DMS53 treated with DMSO at 0.1 percent for 48 hours (cell line): Measurements from ENCODE around the gene IPO5.
"Not testable (repeated sequence)": the region's sequence is repeated elsewhere in the genome, so short reads cannot be mapped to it uniquely, and the experiment has no call there.

Experiments
- DNase-seq: peaks from one replicate; lab custom pipeline; 2025; ENCODE audit not compliant: unreplicated experiment; lab: John Stamatoyannopoulos, UW

IPO5 gene

GRCh38 chr13:98007001-98007400 lies 53.5 kb downstream of the IPO5 start:
- no peak for DNase-seq

GRCh38 chr13:98013241-98013640 lies 59.8 kb downstream of the IPO5 start:
- DNase-seq = no peak

- no peak for DNase-seq
Measured at GRCh38 chr13:98014766-98015165, 61.3 kb downstream of the IPO5 start.

- DNase-seq = no peak
Measured at GRCh38 chr13:98018293-98018692, 64.8 kb downstream of the IPO5 start.

GRCh38 chr13:98019186-98019585 lies 65.7 kb downstream of the IPO5 start:
- DNase-seq = no peak

GRCh38 chr13:98020271-98020670 lies 66.8 kb downstream of the IPO5 start:
- DNase-seq = no peak

GRCh38 chr13:98022210-98022609 lies 68.7 kb downstream of the IPO5 start:
- DNase-seq = peak; percentile 3

GRCh38 chr13:98025480-98026025 lies 72.1 kb downstream of the IPO5 start:
- no peak for DNase-seq

GRCh38 chr13:98026457-98026857 lies 73.0 kb downstream of the IPO5 start:
- no peak for DNase-seq

GRCh38 chr13:98032168-98032567 lies 78.7 kb downstream of the IPO5 start:
- DNase-seq = no peak

GRCh38 chr13:98033277-98034247 lies 80.1 kb downstream of the IPO5 start:
- DNase-seq = peak; percentile 59

GRCh38 chr13:98035373-98035772 lies 81.9 kb downstream of the IPO5 start:
- DNase-seq = no peak

GRCh38 chr13:98036564-98037302 lies 83.3 kb downstream of the IPO5 start:
- not testable (repeated sequence) for DNase-seq

GRCh38 chr13:98039261-98039660 lies 85.8 kb downstream of the IPO5 start:
- DNase-seq = no peak

- DNase-seq = no peak
Measured at GRCh38 chr13:98039964-98040363, 86.5 kb downstream of the IPO5 start.

GRCh38 chr13:98041081-98041820 lies 87.8 kb downstream of the IPO5 start:
- DNase-seq = no peak

- no peak for DNase-seq
Measured at GRCh38 chr13:98044301-98044700, 90.8 kb downstream of the IPO5 start.

- DNase-seq = not testable (repeated sequence)
Measured at GRCh38 chr13:98047785-98048184, 94.3 kb downstream of the IPO5 start.

GRCh38 chr13:98048265-98048664 lies 94.8 kb downstream of the IPO5 start:
- no peak for DNase-seq

GRCh38 chr13:98050041-98050466 lies 96.6 kb downstream of the IPO5 start:
- DNase-seq = peak; percentile 51

- no peak for DNase-seq
Measured at GRCh38 chr13:98052412-98052811, 98.9 kb downstream of the IPO5 start.
